ENCODE measurements around the gene ITK.
"Not testable (repeated sequence)": the region's sequence is repeated elsewhere in the genome, so short reads cannot be mapped to it uniquely, and the experiment has no call there.

ITK gene

GRCh38 chr5:157236423-157236822, 55.8 kb downstream of the ITK start:
- no peak for DNase-seq
- Histone ChIP-seq H3K36me3 (no peaks in the 10 kb centered on the region), H3K27me3 (ENCODE audit: insufficient read depth, low read depth, severe bottlenecking) (no peaks in the 10 kb centered on the region), H3K27ac (no peak overlapping the region), H3K9me3 (ENCODE audit: severe bottlenecking) (no peaks in the 10 kb centered on the region), H3K4me3 (ENCODE audit: low read depth, low read length) (no peak overlapping the region)
- TF ChIP-seq, protein P1, sequence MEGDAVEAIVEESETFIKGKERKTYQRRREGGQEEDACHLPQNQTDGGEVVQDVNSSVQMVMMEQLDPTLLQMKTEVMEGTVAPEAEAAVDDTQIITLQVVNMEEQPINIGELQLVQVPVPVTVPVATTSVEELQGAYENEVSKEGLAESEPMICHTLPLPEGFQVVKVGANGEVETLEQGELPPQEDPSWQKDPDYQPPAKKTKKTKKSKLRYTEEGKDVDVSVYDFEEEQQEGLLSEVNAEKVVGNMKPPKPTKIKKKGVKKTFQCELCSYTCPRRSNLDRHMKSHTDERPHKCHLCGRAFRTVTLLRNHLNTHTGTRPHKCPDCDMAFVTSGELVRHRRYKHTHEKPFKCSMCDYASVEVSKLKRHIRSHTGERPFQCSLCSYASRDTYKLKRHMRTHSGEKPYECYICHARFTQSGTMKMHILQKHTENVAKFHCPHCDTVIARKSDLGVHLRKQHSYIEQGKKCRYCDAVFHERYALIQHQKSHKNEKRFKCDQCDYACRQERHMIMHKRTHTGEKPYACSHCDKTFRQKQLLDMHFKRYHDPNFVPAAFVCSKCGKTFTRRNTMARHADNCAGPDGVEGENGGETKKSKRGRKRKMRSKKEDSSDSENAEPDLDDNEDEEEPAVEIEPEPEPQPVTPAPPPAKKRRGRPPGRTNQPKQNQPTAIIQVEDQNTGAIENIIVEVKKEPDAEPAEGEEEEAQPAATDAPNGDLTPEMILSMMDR (IDR thresholded peaks at IDR 0.05; ENCODE audit: low read depth, low read length), result no peak

DNA sequence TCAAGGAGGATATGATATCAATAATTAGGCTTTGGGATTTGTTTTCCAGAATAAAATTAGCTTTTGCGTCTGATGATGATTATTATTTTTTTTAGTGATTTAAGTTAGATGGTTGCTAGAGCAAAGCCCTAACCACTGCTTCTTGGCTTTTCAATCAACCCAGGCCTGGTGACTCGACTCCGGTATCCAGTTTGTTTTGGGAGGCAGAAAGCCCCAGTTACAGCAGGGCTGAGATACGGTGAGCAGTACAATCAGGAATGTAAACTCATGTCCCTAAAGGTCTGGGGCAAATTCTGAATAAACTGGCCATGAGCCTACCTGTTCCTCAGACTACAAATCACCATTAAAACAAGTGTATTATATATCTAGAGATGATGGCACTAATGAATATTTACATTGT, 60.8 kb downstream of the ITK start:
- Histone ChIP-seq H3K27me3 (ENCODE audit: insufficient read depth, low read depth, severe bottlenecking) (no peaks in the 10 kb centered on the region), H3K36me3 (no peaks in the 10 kb centered on the region), H3K27ac (no peak overlapping the region), H3K4me3 (ENCODE audit: low read depth, low read length) (no peak overlapping the region), H3K9me3 (ENCODE audit: severe bottlenecking) (no peaks in the 10 kb centered on the region)
- no peak for DNase-seq
- TF ChIP-seq, protein P1 (IDR thresholded peaks at IDR 0.05; ENCODE audit: low read depth, low read length), result no peak

DNA sequence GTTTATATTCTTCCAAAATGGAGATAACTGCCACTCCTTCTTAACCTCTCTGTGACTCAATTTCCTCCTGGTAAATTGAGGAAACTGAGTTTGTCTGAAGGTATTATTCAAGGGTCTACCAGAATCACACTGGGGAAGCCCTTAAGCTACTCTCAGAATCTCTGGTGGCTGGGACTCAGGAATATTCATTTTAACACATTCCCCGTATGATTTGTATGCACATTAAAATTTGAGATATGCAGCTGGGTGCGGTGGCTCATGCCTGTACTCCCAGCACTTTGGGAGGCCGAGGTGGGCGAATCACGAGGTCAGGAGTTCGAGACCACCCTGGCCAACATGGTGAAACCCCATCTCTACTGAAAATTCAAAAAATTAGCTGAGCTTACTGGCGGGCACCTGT, 64.1 kb downstream of the ITK start:
- not testable (repeated sequence) for DNase-seq

DNA sequence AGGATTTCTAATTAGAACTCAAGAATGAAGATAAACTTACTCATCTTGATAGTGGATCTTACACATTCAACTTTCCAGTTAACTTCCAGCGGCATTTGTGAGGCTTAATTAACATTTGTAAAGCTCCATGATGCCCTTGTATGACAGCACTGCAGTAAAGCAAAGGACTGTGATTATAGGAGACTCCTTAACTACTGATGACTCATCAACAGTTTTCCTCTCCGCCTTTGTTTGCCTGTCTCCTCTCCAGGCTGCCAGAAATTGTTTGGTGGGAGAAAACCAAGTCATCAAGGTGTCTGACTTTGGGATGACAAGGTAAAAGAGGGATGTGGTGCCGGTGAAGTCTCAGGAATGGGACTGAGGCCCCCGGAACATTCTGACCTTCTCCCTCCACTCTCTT, 64.8 kb downstream of the ITK start:
- TF ChIP-seq, protein P1 (IDR thresholded peaks at IDR 0.05; ENCODE audit: low read depth, low read length), result no peak
- DNase-seq, result no peak
- Histone ChIP-seq H3K27me3 (ENCODE audit: insufficient read depth, low read depth, severe bottlenecking) (no peaks in the 10 kb centered on the region), H3K27ac (no peak overlapping the region), H3K36me3 (no peaks in the 10 kb centered on the region), H3K4me3 (ENCODE audit: low read depth, low read length) (no peak overlapping the region), H3K9me3 (ENCODE audit: severe bottlenecking) (no peaks in the 10 kb centered on the region)

More for the DNA sequence above, 64.1 kb downstream of the ITK start:
- not testable (repeated sequence) for H3K36me3 ChIP-seq; H3K9me3 ChIP-seq (ENCODE audit: severe bottlenecking); H3K27me3 ChIP-seq (ENCODE audit: insufficient read depth, low read depth, severe bottlenecking); H3K27ac ChIP-seq; H3K4me3 ChIP-seq (ENCODE audit: low read depth, low read length)

GRCh38 chr5:157245886-157246285, 65.2 kb downstream of the ITK start:
- Histone ChIP-seq H3K36me3 (no peaks in the 10 kb centered on the region), H3K9me3 (ENCODE audit: severe bottlenecking) (no peaks in the 10 kb centered on the region), H3K27me3 (ENCODE audit: insufficient read depth, low read depth, severe bottlenecking) (no peaks in the 10 kb centered on the region), H3K27ac (no peak overlapping the region), H3K4me3 (ENCODE audit: low read depth, low read length) (no peak overlapping the region)
- TF ChIP-seq, protein P1 (IDR thresholded peaks at IDR 0.05; ENCODE audit: low read depth, low read length), result no peak
- no peak for DNase-seq

DNA sequence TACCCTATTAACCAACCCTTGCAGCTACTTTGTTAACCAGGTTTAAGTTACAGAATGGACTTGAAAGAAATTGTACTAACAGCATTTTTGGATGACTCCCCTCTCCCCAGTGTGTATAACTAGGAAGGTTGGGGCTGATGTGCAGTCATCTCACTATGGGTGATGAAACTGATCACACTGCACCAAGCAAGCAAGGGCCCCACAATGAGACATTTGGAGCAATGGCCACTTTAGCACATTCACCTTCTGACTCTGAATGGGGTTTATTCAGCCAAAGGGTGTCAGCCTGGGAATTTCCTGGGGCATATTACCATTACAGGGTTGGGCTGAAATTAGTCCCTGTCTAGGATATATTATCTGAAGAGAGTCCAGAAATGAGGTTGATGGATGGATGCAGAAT, 66.6 kb downstream of the ITK start:
- no peak overlapping the region for H3K4me3 ChIP-seq (ENCODE audit: low read depth, low read length)
- no peaks in the 10 kb centered on the region for H3K36me3 ChIP-seq
- H3K27me3 ChIP-seq (ENCODE audit: insufficient read depth, low read depth, severe bottlenecking), result no peaks in the 10 kb centered on the region
- TF ChIP-seq, protein P1 (IDR thresholded peaks at IDR 0.05; ENCODE audit: low read depth, low read length), result no peak
- H3K27ac ChIP-seq, result no peak overlapping the region
- DNase-seq, result no peak
- no peaks in the 10 kb centered on the region for H3K9me3 ChIP-seq (ENCODE audit: severe bottlenecking)
